Measurements from ENCODE around the gene FOXS1. TPM values are rescaled to one million over a fixed set of nuclear protein-coding genes. Genes with fewer than 3 reads are reported as not detected.

Gene FOXS1
- total RNA-seq, 2 experiments from 2014 or later = not detected

- no peak for DNase-seq
- H3K27ac Mint-ChIP-seq = no peak overlapping the region
- no peak overlapping the region for H3K4me3 Mint-ChIP-seq
Observed at GRCh38 chr20:31858760-31859083, 13.3 kb upstream of the FOXS1 start.

DNA sequence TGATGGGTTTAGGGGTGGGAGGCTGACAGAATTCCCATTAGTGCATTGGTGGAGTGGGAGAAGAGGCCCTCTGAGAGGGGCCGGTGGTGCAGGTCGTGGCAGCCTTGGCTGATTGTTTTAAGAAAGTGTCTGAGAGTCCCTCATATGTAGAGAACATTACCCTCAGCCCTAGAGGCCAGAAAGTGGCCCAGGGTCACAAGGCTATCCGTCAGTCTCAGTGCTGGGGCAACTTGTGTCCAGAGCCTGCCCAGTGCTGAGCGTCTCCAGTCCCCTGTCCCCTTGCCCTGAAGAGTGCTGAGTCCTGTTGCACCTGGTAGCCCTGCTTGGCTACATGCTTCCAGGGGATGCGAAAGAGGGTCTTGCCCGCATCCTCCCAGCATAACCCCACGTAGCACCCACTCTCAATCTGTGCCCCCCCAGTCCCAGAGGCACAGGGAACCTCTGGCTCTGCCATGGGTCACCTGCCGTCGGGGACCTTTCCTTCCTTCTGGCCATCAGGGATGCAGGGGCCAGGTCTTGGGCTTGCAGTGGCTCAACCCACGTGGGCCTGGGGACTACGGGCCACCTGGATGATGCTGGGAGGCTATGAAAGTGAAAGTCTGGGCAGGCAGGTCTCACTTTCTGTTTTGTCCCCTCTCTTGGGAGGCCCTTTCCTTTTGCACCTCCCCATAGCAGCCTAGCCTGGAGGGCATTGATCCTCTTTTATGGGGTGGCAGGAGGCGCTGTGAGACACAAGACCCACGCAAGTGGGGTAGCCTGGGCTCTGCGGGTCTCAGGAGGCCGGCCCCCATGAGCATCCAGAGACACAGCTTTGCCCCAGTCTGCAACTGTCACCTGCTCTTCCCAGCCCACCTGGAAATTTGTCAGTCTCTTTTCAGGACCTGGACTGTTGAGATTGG is 12.7 kb upstream of the FOXS1 start:
- H3K4me1 Mint-ChIP-seq = peaks cover 17% of the 10 kb centered on the region
- POLR2A ChIA-PET = no interaction called here
- DNase-seq = peak; percentile 44
- no peaks in the 10 kb centered on the region for H3K36me3 Mint-ChIP-seq (ENCODE audit: low read depth)
- no peaks in the 10 kb centered on the region for H3K9me3 Mint-ChIP-seq
- CTCF ChIA-PET = interaction anchor here (1.1 kb wide), 1 partner anchor 11 kb away, joined by 3 read pairs; no protein-coding TSS in a partner anchor
- H3K27ac Mint-ChIP-seq = no peak overlapping the region
- peaks cover 28% of the 10 kb centered on the region for H3K27me3 Mint-ChIP-seq
- no peak overlapping the region for H3K4me3 Mint-ChIP-seq

More at GRCh38 chr20:31858760-31859083, 13.3 kb upstream of the FOXS1 start:
- Mint-ChIP-seq H3K9me3 (no peaks in the 10 kb centered on the region), H3K4me1 (peaks cover 17% of the 10 kb centered on the region), H3K27me3 (peaks cover 31% of the 10 kb centered on the region), H3K36me3 (ENCODE audit: low read depth) (no peaks in the 10 kb centered on the region)
- ChIA-PET CTCF (interaction anchor here (0.7 to 1.1 kb wide), 3 partner anchors 12 to 650 kb away, joined by 3 to 6 read pairs (median 4); partner anchors contain the start of gene PDRG1), POLR2A (no interaction called here)

- peaks cover 12% of the 10 kb centered on the region for H3K4me1 Mint-ChIP-seq
- peaks cover 22% of the 10 kb centered on the region for H3K27me3 Mint-ChIP-seq
- no peak overlapping the region for H3K4me3 Mint-ChIP-seq
- POLR2A ChIA-PET = no interaction called here
- no peaks in the 10 kb centered on the region for H3K9me3 Mint-ChIP-seq
- CTCF ChIA-PET = interaction anchor here (0.8 to 3.9 kb wide), 5 partner anchors 10 to 174 kb away, joined by 3 to 11 read pairs (median 4); partner anchors contain the start of gene PDRG1
- no peak overlapping the region for H3K27ac Mint-ChIP-seq
- no peak for DNase-seq
- no peaks in the 10 kb centered on the region for H3K36me3 Mint-ChIP-seq (ENCODE audit: low read depth)
Observed at GRCh38 chr20:31856516-31856915, 11.1 kb upstream of the FOXS1 start.

GRCh38 chr20:31853481-31853880 is 8.1 kb upstream of the FOXS1 start:
- Mint-ChIP-seq H3K4me3 (no peak overlapping the region), H3K9me3 (no peaks in the 10 kb centered on the region), H3K36me3 (ENCODE audit: low read depth) (no peaks in the 10 kb centered on the region), H3K4me1 (peaks cover 4% of the 10 kb centered on the region), H3K27ac (no peak overlapping the region), H3K27me3 (peaks cover 14% of the 10 kb centered on the region)
- ChIA-PET POLR2A (no interaction called here), CTCF (interaction anchor here (0.9 to 3.9 kb wide), 10 partner anchors 29 to 671 kb away, joined by 3 to 12 read pairs (median 6); partner anchors contain the start of genes MYLK2 and PDRG1)
- no peak for DNase-seq

- no peaks in the 10 kb centered on the region for H3K4me1 Mint-ChIP-seq
- peaks cover 10% of the 10 kb centered on the region for H3K27me3 Mint-ChIP-seq
- H3K9me3 Mint-ChIP-seq = no peaks in the 10 kb centered on the region
- no peaks in the 10 kb centered on the region for H3K36me3 Mint-ChIP-seq (ENCODE audit: low read depth)
- POLR2A ChIA-PET = no interaction called here
- H3K27ac Mint-ChIP-seq = no peak overlapping the region
- no peak overlapping the region for H3K4me3 Mint-ChIP-seq
- DNase-seq = no peak
- CTCF ChIA-PET = interaction anchor here (1.0 to 2.9 kb wide), 7 partner anchors 14 to 181 kb away, joined by 3 to 12 read pairs (median 5); partner anchors contain the start of genes MYLK2 and PDRG1
Observed at GRCh38 chr20:31851240-31851955, 6.0 kb upstream of the FOXS1 start.

DNA sequence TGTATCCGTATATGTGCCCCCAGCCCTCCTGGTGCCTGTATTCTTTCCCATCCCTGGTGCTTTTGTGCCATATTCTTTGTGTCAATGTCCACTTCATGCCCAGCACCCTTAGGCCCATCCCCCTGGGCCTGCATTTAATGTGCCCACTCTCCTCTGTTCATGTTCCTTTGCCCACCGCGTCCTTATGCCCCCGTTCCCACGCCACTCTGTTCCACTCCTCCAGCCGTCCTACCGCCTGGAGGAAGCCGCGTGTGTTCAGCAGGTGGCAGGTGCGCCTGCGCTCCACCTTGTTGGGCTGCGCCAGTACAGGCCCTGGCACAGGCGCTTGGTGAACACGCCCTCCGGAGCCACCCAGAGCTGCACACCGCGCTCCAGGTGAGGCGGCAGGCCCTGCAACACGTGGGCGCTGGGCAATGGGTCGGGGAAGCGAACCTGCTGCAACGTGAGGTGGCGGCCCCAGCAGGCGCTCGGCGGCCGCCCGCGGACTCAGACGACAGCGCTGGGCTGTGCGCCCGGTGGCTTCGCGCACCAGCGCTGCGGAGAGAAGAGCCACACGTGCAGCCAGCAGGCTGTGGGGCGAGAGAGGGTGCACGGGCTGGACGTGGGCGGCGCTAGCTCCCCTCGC is 4.0 kb upstream of the FOXS1 start:
- Mint-ChIP-seq H3K27me3 (peaks cover 10% of the 10 kb centered on the region), H3K4me1 (no peaks in the 10 kb centered on the region), H3K36me3 (ENCODE audit: low read depth) (no peaks in the 10 kb centered on the region), H3K27ac (no peak overlapping the region), H3K9me3 (no peaks in the 10 kb centered on the region), H3K4me3 (no peak overlapping the region)
- no peak for DNase-seq
- CTCF ChIA-PET = interaction anchor here (0.9 to 2.1 kb wide), 3 partner anchors 12 to 183 kb away, joined by 3 to 5 read pairs (median 3); no protein-coding TSS in a partner anchor
- POLR2A ChIA-PET = no interaction called here

DNA sequence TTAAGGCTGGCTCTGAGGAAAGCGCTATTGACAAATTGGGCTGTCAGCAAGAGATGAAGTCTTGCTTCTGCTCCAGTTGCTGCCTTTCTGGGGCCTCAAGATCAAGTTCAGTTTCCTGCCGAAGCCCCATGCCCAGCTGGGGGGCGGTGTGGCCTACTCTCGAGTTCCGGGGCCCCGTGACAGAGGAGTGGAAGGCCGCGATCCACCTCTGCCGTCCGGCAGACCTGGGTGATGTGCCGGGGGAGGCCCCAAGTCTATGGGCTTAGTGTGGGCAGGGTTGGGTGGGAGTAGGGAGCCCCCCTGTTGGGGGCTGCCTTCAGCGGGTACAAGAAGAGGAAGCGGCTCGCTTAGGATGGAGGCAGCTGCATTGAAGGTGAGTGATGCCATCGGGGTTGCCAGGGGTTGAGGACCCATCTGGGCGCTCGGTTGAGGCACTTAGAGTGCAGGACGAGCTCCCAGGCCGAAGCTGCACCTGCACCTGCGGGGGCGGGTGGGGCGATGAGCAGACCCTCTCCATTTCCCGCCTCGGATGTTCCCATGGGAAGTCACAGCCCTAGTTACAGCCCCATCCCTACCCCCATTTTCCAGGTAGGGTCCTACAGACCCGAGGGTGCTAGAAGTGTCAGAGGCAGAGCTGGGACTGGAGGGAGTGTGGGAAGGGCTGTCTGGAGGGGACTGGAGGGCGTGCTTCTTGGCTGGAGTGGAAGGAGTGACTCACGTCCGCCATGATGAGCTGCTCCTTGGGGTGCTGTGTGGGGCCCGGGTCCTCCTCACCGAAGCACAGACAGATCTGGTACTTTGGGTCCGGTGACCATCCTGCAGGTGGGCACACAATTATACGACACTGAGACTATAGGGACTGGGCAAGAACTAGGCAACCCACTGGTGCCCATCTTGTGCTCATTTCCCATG is 2.9 kb upstream of the FOXS1 start:
- H3K4me1 Mint-ChIP-seq = no peaks in the 10 kb centered on the region
- DNase-seq = no peak
- CTCF ChIA-PET = interaction anchor here (1.4 to 2.0 kb wide), 2 partner anchors 32 to 34 kb away, joined by 3 to 4 read pairs; no protein-coding TSS in a partner anchor
- H3K27ac Mint-ChIP-seq = no peak overlapping the region
- no peak overlapping the region for H3K4me3 Mint-ChIP-seq
- no peaks in the 10 kb centered on the region for H3K36me3 Mint-ChIP-seq (ENCODE audit: low read depth)
- POLR2A ChIA-PET = no interaction called here
- no peaks in the 10 kb centered on the region for H3K9me3 Mint-ChIP-seq
- H3K27me3 Mint-ChIP-seq = peaks cover 10% of the 10 kb centered on the region

GRCh38 chr20:31846793-31847138 is 1.4 kb upstream of the FOXS1 start:
- DNase-seq = no peak
- no peaks in the 10 kb centered on the region for H3K9me3 Mint-ChIP-seq
- no peak overlapping the region for H3K27ac Mint-ChIP-seq
- H3K4me1 Mint-ChIP-seq = no peaks in the 10 kb centered on the region
- peaks cover 10% of the 10 kb centered on the region for H3K27me3 Mint-ChIP-seq
- no peaks in the 10 kb centered on the region for H3K36me3 Mint-ChIP-seq (ENCODE audit: low read depth)
- CTCF ChIA-PET = interaction anchor here (0.7 to 2.0 kb wide), 13 partner anchors 9 to 105 kb away, joined by 3 to 9 read pairs (median 4); partner anchors contain the start of gene PDRG1
- H3K4me3 Mint-ChIP-seq = no peak overlapping the region
- POLR2A ChIA-PET = no interaction called here

DNA sequence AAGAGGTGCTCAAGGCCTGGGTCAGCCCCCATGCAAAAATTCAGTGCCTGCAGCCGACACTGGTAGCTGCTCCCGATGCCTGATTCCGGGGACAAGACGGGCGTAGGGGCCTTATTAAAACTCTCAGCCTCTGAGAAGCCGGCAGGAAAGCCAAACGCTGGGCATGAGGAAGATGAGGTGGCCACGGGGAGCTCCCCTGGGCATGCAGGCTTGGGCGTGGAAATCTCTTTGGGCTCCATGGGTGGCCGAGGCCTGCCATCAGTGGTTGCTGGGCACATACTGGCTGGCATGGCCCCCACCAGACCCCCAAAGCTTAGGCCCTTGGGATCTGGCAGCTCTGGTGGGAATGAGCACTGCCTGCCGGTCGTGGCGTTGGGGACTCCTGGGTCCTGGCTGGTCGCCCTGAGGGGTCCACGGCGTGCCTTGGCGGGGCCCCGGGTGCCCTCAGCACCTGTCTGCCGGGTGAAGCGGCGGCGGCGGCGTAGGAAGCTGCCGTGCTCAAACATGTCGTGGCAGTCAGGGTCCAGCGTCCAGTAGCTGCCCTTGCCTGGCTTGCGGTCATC is 586 bp downstream of the FOXS1 start:
- Mint-ChIP-seq H3K36me3 (ENCODE audit: low read depth) (no peaks in the 10 kb centered on the region), H3K4me3 (no peak overlapping the region), H3K9me3 (no peaks in the 10 kb centered on the region), H3K27me3 (peaks cover under 1% of the 10 kb centered on the region), H3K4me1 (no peaks in the 10 kb centered on the region), H3K27ac (no peak overlapping the region)
- no peak for DNase-seq
- ChIA-PET CTCF (interaction anchor here (1.2 kb wide), 1 partner anchor 15 kb away, joined by 4 read pairs; no protein-coding TSS in a partner anchor), POLR2A (no interaction called here)

- no peak for DNase-seq
- H3K36me3 Mint-ChIP-seq (ENCODE audit: low read depth) = no peaks in the 10 kb centered on the region
- H3K4me1 Mint-ChIP-seq = no peaks in the 10 kb centered on the region
- H3K9me3 Mint-ChIP-seq = no peaks in the 10 kb centered on the region
- no peak overlapping the region for H3K27ac Mint-ChIP-seq
- POLR2A ChIA-PET = no interaction called here
- no peaks in the 10 kb centered on the region for H3K27me3 Mint-ChIP-seq
- H3K4me3 Mint-ChIP-seq = no peak overlapping the region
- CTCF ChIA-PET = interaction anchor here (1.6 kb wide), 1 partner anchor 20 kb away, joined by 3 read pairs; no protein-coding TSS in a partner anchor
Observed at GRCh38 chr20:31843881-31844280, 1.5 kb downstream of the FOXS1 start.

- ChIA-PET CTCF (interaction anchor here (1.6 kb wide), 1 partner anchor 20 kb away, joined by 3 read pairs; no protein-coding TSS in a partner anchor), POLR2A (no interaction called here)
- no peaks in the 10 kb centered on the region for H3K4me1 Mint-ChIP-seq
- no peaks in the 10 kb centered on the region for H3K27me3 Mint-ChIP-seq
- no peaks in the 10 kb centered on the region for H3K9me3 Mint-ChIP-seq
- no peak overlapping the region for H3K27ac Mint-ChIP-seq
- no peak for DNase-seq
- no peak overlapping the region for H3K4me3 Mint-ChIP-seq
- no peaks in the 10 kb centered on the region for H3K36me3 Mint-ChIP-seq (ENCODE audit: low read depth)
Observed at GRCh38 chr20:31843288-31843687, 2.1 kb downstream of the FOXS1 start.
